ENCODE measurements around the gene SLC22A16.

- TF ChIP-seq JUN (CRISPR knock-in tag; IDR thresholded peaks at IDR 0.05) (no peak), NR3C1 (CRISPR knock-in tag; IDR thresholded peaks at IDR 0.05) (no peak), NR2C2 (CRISPR knock-in tag; IDR thresholded peaks at IDR 0.05; ENCODE audit: borderline replicate concordance) (no peak), MAF1 (CRISPR knock-in tag; IDR thresholded peaks at IDR 0.05; ENCODE audit: borderline replicate concordance) (no peak), SIN3A (IDR thresholded peaks at IDR 0.05; ENCODE audit: borderline replicate concordance, low read depth, low read length) (no peak), AFF4 (CRISPR knock-in tag; IDR thresholded peaks at IDR 0.05) (no peak), JUNB (CRISPR knock-in tag; IDR thresholded peaks at IDR 0.05; ENCODE audit: borderline replicate concordance) (no peak)
- TF ChIP-seq, protein P1, sequence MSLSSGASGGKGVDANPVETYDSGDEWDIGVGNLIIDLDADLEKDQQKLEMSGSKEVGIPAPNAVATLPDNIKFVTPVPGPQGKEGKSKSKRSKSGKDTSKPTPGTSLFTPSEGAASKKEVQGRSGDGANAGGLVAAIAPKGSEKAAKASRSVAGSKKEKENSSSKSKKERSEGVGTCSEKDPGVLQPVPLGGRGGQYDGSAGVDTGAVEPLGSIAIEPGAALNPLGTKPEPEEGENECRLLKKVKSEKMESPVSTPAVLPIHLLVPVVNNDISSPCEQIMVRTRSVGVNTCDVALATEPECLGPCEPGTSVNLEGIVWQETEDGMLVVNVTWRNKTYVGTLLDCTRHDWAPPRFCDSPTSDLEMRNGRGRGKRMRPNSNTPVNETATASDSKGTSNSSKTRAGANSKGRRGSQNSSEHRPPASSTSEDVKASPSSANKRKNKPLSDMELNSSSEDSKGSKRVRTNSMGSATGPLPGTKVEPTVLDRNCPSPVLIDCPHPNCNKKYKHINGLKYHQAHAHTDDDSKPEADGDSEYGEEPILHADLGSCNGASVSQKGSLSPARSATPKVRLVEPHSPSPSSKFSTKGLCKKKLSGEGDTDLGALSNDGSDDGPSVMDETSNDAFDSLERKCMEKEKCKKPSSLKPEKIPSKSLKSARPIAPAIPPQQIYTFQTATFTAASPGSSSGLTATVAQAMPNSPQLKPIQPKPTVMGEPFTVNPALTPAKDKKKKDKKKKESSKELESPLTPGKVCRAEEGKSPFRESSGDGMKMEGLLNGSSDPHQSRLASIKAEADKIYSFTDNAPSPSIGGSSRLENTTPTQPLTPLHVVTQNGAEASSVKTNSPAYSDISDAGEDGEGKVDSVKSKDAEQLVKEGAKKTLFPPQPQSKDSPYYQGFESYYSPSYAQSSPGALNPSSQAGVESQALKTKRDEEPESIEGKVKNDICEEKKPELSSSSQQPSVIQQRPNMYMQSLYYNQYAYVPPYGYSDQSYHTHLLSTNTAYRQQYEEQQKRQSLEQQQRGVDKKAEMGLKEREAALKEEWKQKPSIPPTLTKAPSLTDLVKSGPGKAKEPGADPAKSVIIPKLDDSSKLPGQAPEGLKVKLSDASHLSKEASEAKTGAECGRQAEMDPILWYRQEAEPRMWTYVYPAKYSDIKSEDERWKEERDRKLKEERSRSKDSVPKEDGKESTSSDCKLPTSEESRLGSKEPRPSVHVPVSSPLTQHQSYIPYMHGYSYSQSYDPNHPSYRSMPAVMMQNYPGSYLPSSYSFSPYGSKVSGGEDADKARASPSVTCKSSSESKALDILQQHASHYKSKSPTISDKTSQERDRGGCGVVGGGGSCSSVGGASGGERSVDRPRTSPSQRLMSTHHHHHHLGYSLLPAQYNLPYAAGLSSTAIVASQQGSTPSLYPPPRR (CRISPR knock-in tag; IDR thresholded peaks at IDR 0.05; ENCODE audit: borderline replicate concordance) = no peak
- TF ChIP-seq, protein P2, sequence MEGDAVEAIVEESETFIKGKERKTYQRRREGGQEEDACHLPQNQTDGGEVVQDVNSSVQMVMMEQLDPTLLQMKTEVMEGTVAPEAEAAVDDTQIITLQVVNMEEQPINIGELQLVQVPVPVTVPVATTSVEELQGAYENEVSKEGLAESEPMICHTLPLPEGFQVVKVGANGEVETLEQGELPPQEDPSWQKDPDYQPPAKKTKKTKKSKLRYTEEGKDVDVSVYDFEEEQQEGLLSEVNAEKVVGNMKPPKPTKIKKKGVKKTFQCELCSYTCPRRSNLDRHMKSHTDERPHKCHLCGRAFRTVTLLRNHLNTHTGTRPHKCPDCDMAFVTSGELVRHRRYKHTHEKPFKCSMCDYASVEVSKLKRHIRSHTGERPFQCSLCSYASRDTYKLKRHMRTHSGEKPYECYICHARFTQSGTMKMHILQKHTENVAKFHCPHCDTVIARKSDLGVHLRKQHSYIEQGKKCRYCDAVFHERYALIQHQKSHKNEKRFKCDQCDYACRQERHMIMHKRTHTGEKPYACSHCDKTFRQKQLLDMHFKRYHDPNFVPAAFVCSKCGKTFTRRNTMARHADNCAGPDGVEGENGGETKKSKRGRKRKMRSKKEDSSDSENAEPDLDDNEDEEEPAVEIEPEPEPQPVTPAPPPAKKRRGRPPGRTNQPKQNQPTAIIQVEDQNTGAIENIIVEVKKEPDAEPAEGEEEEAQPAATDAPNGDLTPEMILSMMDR (CRISPR knock-in tag; IDR thresholded peaks at IDR 0.05) = no peak
- TF ChIP-seq, protein P3, sequence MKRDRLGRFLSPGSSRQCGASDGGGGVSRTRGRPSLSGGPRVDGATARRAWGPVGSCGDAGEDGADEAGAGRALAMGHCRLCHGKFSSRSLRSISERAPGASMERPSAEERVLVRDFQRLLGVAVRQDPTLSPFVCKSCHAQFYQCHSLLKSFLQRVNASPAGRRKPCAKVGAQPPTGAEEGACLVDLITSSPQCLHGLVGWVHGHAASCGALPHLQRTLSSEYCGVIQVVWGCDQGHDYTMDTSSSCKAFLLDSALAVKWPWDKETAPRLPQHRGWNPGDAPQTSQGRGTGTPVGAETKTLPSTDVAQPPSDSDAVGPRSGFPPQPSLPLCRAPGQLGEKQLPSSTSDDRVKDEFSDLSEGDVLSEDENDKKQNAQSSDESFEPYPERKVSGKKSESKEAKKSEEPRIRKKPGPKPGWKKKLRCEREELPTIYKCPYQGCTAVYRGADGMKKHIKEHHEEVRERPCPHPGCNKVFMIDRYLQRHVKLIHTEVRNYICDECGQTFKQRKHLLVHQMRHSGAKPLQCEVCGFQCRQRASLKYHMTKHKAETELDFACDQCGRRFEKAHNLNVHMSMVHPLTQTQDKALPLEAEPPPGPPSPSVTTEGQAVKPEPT (CRISPR knock-in tag; IDR thresholded peaks at IDR 0.05; ENCODE audit: low read depth) = no peak
Observed at GRCh38 chr6:110390404-110390803, 86.0 kb downstream of the SLC22A16 start.

All from HepG2 (cell line).